NCI-H2029 (cell line): ENCODE measurements around the gene NFIX.
A peak's percentile ranks its signal among the peaks of the same experiment; 100 is the strongest.
"Not testable (repeated sequence)": the region's sequence is repeated elsewhere in the genome, so short reads cannot be mapped to it uniquely, and the experiment has no call there.

ENCODE experiments used
- DNase-seq: peaks from one replicate; lab custom pipeline; 2025; lab: John Stamatoyannopoulos, UW

NFIX gene

DNA sequence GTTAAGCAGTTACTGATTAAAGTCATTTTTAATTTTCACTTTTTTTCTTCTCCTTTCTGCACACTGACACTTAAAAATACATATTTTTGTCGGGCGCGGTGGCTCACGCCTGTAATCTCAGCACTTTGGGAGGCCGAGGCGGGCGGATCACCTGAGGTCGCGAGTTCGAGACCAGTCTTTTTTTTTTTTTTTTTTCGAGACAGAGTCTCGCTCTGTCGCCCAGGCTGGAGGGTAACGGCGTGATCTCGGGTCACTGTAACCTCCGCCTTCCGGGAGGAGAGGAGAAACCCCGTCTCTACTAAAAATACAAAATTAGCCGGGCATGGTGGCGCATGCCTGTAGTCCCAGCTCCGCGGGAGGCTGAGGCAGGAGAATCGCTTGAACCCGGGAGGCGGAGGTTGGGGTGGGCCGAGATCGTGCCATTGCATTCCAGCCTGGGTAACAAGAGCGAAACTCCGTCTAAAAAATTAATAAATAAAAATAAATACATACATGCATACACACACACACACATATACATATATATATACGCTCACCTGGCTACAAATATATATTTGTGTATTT lies 37.8 kb upstream of the NFIX start:
- not testable (repeated sequence) for DNase-seq

DNA sequence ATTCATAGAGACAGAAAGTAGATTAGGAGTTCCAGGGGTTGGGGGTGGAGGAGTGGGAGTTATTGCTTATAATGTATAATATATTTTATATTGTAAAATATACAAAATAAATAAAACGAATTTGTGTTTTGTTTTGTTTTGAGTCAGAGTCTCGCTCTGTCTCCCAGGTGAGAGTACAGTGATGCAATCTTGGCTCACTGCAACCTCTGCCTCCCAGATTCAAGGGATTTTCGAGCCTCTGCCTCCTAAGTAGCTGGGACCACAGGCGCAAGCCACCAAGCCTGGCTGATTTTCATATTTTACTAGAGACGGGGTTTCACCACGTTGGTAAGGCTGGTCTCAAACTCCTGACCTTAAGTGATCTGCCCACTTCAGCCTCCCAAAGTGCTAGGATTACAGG lies 35.8 kb upstream of the NFIX start:
- DNase-seq: no peak

DNA sequence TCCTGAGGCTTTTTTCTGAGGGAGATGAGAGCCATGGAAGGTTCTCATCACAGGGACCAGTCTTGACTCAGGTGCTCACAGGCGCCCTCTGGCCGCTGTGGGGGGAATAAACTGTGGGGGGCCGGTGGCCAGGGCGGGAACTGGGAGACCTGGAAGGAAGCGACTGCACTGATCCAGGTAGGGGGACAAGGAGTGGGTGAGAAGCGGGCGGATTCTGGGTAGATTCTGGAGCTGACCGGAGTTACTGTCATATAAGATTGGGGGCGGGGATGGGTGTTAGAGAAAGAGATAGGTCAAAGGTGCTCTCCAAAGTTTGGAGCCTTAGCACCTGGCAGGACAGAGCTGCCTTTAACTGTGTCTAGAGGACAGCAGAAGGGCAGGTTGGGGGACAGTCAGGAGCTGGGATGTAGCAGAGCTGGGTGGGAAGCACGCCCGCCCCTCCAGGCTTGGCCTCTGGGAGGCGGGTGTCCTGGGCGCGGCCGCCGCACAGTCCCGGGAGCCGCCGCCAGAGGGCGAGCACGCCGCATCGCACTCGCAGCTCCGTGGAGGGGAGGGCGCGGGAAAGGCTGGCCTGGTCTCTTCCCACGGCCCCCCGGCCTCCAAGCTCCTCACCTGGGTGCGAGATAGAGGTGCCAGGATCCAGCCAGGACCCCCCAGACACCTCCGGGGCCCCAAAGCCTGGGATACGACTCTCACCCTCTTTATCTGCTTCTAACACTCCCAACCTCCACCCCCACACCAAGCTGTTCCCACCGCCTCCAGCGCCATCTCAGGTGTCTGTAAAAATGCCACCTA lies 30.1 kb upstream of the NFIX start:
- peak; percentile 69 for DNase-seq

DNA sequence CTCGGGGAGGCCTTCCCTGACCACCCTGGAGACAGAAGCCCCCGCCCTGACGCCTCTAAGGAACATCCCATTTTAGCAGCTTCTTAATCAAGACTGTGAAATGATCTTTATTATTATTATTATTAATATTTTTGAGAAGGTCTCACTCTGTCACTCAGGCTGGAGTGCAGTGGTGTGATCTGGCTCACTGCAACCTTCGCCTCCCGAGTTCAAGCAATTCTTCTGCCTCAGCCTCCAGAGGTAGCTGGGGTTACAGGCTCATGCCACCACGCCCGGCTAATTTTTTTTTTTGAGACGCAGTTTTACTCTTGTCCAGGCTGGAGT lies 29.5 kb upstream of the NFIX start:
- no peak for DNase-seq

DNA sequence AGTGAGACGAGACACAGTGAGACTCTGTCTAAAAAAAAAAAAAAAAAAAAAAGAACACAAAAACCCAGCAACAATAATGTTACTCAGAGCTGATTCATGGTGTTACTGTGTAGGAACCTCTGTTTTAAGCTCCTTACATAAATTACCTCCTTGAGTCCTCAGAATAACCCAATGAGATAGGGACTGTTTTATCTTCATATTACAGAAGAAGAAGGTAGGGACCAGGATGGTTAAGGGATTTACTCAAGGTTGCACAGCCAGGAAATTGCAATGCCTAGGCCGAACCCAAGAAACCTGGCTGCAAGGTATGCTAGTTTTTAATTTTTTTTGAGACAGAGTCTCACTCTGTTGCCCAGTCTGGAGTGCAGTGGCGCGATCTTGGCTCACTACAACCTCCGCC lies 27.4 kb upstream of the NFIX start:
- DNase-seq: no peak

DNA sequence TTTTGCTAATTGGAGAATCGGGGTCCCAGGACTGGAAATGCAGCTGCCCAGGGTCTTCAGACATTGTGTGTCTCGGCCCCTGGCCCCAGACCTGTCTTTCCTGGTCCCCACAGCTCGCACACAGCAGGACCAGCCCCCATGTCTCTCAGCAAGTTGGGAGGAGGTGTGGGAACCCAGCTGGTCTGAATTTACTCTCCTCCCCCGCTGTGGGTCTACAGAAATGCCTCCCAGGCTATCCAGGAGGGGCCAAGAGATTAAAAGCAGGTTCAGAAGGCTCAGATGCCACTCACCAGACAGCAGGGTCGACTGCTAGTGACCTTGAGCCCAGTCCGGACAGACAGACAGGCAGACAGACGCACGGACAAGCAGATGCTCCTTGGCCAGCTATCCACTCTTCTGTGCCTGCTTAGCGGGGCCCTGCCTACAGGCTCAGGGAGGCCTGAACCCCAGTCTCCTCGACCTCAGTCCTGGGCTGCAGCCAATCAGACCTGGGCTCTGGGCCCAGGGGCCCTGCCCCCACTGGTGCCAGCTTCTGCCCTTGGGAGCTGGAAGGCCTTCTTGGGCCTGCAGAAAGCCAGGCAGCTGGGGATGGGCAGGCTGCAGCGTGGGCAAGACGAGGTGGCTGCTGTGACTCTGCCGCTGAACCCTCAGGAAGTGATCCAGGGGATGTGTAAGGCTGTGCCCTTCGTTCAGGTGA lies 25.8 kb upstream of the NFIX start, which contains the start of gene DAND5:
DAND5 (plus strand) TSS at position 285 of the 697 bp plus-strand sequence; CDS start at position 370, 85 bp downstream.
- DNase-seq: no peak

DNA sequence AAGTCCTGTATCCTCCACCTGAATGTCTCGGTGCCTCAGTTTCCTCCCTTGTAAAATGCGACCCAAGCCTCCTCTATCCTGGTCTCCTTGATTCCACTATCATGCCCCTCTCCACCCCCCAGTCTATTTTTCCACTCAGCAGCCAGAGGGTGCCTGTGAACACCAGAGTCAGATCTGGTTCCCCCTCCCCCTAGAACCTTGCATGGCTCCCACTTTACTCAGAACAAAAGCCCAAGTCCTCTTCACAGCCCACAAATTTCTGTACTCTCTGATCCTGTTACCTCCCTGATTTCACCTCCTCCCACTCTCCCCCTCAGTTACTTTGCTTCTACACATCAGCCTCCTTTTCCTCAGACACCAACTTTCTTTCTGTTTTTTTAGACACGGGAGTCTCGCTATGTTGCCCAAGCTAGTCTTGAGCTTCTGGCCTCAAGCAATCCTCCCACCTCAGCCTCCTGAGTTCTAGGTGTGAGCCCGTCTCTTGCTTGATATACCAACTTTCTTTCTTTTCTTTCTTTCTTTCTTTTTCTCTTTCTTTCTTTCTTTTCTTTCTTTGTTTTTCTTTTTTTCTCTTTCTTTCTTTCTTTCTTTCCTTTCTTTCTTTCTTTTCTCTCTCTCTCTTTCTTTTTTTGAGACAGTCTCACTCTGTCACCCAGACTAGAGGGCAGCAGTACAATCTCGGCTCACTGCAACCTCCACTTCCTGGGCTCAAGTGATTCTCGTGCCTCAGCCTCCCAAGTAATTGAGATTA lies 25.0 kb upstream of the NFIX start:
- no peak for DNase-seq

DNA sequence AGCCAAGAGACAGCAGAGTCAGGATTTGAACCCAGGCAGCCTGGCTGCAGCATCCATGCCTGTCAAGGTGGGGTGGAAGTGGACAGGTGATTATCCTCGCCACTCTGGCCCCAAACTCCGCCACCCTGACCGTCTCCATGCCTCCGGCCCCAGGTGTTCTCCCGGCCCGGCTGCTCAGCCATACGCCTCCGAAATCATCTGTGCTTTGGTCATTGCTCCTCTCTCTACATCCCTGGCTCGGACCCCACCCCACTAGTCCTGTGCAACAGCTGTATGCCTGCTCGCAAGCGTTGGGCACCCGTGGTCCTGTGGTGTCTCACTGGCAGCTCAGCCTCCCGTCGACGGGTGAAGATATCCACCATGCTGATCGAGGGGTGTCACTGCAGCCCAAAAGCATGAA lies 22.0 kb upstream of the NFIX start:
- DNase-seq: no peak

DNA sequence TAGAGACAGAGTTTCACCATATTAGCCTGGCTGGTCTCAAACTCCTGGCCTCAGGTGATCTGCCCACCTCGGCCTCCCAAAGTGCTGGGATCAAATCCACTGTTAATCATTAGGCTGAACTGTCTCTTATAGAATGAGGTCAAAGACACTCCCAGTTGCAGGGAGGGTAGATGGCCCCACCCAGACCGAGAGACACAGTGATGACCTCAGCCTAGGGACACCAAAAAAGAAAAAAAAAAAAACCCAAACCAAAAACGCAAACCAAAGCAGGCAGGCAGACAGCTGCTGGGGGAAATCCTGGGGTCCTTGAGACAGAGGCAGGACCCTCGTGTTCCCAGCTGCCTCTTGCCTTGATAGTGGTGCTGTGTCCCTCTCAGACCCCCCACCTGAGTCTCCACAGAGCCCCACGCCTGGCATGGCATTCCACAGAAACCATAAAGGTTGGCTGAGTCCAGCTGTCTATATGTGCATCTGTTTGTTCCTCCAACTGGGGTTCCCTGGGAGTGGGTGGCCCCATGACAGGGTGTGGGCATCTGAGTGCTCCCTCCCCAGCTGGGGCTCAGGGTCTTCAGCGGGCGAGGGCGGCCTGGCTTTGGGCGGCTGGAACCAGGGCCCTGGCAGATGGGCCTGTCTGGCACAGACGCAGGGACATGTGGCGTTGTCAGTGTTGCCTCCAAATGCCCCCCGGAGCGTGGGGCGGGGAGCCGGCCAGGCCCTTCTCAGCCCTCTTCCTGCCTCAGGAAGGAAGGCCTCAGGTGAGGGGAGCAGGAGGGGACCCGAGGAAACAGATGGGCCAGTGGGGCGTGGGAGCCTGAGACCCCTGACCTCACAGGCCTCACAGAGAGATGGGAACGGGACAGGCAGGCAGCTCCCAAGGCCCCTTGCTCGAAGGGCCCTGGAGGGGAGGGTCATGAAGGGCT lies 20.7 kb upstream of the NFIX start:
- no peak for DNase-seq

DNA sequence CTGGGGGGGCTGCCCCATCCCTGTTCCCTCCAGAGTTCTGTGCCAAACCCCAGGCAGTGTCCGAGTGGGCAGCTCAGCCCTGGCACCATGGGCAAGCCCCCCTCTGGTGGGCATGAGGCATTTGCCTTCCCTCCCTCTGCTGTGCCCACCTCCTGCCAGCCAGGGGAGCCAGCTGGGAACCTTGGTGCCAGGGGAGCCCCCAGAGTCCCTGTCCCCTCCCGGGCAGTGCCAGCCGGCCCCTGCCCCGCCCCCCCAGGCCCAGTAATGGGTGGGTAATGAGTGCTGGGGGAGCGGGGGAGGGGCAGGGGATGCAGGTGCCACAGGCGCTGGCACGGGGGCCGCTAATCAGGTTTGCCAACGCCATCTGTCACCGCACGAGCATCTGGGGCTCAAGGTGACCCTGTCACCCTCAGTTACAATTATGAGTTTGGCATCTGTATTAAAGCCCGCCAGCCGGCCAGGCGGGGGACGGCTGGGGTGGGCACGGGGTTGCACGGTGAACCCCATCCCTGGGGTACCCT lies 20.0 kb upstream of the NFIX start:
- DNase-seq: no peak

DNA sequence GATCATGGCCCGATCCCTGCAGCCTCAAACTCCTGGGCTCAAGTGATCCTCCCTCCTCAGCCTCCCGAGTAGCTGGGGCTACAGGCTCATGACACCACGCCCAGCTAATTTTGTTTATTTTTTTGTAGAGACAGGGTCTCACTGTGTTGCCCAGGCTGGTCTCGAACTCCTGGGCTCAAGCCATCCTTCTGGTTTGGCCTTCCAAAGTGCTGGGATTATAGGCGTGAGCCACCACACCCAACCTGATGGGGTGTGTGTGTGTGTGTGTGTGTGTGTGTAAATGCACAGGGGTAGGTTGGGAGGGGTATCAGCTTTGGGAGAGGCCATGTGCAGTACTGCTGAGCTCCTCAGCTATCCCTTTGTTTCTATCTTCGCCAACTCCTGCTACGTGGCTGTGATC lies 19.2 kb upstream of the NFIX start:
- not testable (repeated sequence) for DNase-seq

DNA sequence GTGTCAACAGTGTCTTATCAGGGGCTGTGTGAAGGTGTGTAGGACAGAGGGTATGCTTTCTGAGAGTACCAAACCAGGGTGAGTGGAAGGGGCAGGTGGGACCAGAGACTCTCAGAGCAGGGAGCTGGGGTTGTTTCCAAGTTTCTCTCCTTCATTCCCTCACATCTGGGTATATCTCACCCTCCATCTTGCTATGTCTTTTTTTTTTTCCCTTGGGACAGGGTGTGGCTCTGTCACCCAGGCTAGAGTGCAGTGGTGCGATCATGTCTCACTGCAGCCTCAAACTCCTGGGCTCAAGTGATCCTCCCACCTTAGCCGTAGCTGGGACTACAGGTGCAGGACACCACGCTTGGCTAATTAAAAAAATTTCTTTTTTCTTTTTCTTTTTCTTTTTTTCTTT lies 15.3 kb upstream of the NFIX start:
- DNase-seq: no peak

DNA sequence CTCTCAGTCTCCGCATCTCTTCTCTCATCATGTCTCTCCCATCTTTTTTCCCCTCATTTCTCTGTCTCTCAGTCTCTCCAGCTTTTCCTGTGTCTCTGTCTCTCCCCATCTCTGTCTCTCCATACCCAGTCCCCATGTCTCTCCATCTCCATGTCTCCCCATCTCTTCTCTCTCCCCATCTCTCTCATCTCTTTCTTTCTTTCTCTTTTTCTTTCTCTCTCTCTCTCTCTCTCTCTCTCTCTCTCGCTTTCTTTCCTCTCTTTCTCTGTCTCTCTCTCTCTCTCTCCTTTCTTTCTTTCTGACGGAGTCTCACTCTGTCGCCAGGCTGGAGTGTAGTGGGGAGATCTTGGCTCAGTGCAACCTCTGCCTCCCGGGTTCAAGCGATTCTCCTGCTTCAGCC lies 12.6 kb upstream of the NFIX start:
- no peak for DNase-seq

DNA sequence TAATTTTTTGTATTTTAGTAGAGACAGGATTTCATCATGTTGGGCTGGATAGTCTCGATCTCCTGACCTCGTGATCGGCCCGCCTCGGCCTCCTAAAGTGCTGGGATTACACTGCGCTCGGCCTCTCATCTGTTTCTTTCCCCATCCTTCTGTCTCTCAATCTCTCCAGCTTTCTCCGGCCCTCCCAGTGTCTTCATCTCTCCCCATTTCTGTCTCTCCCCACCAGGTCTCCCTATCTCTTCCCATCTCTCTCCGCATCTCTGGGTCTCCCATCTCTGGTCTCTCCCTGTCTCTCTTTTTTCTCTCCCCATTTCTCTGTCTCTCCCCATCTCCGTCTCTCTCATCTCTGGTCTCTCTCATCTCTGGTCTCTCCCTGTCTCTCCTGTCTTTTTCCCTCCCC lies 12.2 kb upstream of the NFIX start:
- no peak for DNase-seq

DNA sequence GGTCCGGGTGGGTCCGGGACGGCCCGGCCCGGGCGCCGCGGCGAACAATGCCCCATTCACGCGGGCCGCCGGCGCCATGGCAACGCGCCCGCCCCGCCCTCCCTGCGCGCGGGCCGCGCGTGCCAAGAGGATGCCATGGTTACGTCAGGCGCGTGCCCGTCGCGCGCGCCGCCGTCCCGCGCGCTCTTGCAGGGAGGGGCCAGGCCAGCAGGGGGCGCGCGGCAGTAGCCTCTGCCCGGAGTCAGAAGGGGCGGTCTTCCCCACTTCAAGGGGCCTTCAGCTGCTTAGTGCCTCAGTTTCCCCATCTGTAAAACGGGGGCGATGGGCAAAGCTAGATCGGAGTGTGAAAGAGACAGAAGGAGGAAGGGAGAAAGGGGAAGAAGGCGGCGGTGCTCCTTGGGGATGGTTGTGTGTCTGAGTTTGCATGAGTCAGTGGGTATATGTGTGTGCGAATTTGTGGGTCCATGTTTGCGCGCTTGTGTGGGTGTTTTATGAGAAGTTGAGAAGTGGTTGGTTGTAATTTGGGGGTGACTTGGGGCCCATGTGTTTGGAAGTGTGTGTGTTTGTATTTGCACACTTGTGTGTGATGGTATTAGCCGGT lies 11.6 kb upstream of the NFIX start:
- DNase-seq: peak; percentile 70

DNA sequence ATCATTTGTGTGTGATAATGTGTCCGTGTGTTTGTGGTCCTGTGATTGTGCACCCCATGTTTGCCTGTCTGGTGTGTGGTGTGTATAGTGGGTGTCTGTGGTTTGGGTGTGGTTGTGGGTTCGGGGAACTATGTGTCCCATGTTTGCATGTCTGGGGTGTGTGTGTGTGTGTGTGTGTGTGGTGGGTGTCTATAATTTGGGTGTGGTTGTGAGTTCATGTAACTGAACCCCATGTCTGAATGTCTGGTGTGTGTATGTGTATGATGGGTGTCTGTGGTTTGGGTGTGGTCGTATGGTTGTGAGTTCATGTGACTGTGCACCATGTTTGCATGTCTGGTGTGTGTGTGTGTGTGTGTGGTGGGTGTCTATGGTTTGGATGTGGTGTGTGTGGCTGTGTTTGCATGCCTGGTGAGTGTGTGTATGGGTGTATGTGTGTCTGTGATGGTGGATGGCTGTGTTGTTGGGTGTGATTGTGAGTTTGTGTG lies 11.1 kb upstream of the NFIX start:
- DNase-seq: no peak

DNA sequence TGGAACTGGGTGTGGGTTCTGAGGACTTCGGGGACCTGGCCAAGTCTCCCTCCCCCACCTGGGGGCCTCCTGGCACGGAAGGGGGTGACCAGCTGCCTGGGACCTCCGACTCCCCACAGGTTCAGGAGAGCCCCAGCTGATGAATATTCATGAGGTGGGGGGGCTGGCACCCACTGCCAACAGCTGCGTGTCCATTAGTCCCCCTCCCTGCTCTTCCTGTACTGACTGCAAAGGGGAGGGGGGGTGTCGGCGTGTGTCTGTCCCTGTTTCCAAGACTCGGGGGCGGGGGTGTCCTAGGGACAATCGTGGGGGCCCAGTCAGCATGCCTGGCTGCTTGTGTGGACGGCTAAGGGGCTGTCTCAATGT lies 10.6 kb upstream of the NFIX start:
- no peak for DNase-seq

DNA sequence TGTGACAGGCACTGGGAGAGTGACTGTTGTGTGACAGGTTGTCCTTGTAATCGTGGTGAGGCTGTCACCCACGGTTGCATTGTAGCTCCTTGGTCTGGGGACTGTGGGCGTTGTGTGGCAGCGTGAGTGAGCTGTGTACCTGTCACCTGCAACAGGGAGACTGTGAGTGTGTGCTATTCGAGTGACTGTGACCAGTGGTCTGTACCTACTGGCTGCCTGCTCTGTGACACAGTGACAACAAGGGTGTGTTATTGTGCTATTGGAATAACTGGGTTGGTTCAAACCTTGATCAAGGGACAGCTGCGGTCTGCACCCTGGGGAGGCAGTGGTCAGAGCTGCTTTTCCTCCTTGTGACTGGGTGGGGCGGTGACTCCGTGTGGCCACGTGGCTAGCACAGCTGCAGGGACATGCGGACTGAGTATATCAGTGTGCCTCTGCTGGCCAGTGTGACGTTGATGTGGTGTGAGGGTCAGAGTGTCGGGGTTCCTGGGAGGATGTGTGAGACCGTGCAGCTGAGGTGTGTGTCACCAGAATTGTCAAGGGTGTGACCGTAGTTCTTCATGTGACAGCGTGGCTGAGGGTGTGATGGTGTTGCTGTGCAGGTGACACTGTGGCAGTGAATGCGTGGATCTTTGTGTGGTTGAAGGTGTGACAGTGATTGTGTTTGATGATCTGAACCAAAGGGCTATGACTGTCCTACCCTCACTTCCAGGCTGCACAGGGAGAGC lies 10.1 kb upstream of the NFIX start:
- DNase-seq: no peak

DNA sequence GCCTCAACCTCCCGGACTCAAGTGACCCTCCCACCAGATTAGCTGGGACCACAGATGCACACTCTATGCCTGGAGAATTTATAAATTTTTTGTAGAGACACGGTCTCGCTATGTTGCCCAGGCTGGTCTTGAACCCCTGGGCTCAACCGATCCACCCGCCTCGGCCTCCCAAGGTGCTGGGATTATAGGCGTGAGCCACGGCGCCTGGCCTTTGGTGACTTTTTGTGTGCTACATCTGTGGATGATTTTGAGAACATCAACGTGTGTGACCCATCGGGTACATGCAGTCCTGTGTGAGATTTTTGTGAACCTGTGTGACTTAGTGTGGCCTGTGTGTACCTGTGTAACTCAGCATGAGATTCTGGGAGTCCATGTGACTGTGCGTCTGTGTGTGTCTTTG lies 8.5 kb upstream of the NFIX start:
- no peak for DNase-seq

DNA sequence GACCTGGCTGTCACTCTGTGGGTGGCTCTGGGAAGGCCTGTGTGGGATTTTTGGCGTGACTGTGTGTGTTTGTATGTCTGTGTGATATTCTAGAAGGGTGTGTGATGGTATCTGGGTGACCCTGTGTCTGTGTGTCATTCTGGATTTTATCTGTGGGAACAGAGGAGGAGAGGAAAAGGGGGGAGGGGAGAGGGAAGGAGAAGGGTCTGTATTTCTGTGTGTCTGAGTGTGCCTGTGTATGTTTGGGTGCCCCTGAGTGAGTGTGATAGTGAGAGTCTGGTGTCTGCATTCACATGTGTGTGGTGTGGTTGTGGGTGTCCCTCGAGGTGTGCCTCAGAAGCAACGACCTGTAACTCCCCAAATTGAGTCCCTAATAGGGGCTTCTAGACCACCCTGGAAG lies 8.1 kb upstream of the NFIX start:
- DNase-seq: no peak
